Vagina (tissue), 2 donors: ENCODE data around the gene APOC3. TPM values are rescaled to one million over a fixed set of nuclear protein-coding genes. Genes with fewer than 3 reads are reported as not detected.

Source experiments
- DNase-seq, 2 donors: peaks; one replicate each; pipeline ENCODE4 v3.0.0-alpha.2; 2017; ENCODE audit errors: extremely low spot score in 2 of 2
- H3K27ac ChIP-seq: fragments of 200-600 bp; sonication (generic); one replicate; pipeline ENCODE4 v1.5.1; 2019
- H3K27me3 ChIP-seq: fragments of 200-600 bp; sonication (generic); one replicate; pipeline ENCODE4 v1.5.1; 2019
- H3K36me3 ChIP-seq, 2 donors: fragments of 200-600 bp; sonication (generic); one replicate each; pipeline ENCODE4 v1.5.1; 2017 to 2019
- H3K4me1 ChIP-seq: fragments of 200-600 bp; sonication (generic); one replicate; pipeline ENCODE4 v1.5.1; 2019
- H3K4me3 ChIP-seq, 2 donors: fragments of 200-600 bp; sonication (generic); 1 replicate in 1 of 2; 2 replicates in 1 of 2; pipeline ENCODE4 v1.5.1; 2016 to 2019
- H3K9me3 ChIP-seq: fragments of 200-600 bp; sonication (generic); one replicate; pipeline ENCODE4 v1.5.1; 2019
- POLR2A ChIP-seq, 2 donors: fragments of 450-650 bp; IDR thresholded peaks; one replicate each; pipeline ENCODE4 v1.6.1; 2017; ENCODE audit warnings: antibody characterized with exemption in 2 of 2, mild to moderate bottlenecking in 2 of 2, moderate library complexity in 2 of 2
- POLR2AphosphoS5 ChIP-seq, 2 donors: sonication (generic); formaldehyde crosslinking; IDR thresholded peaks; one replicate each; pipeline ENCODE4 v1.9.0; 2017; ENCODE audit warnings: antibody characterized with exemption in 2 of 2, mild to moderate bottlenecking in 2 of 2, low read depth in 1 of 2; ENCODE audit not compliant: insufficient read depth in 1 of 2
- intact Hi-C: fragments of 100-400 bp; cut with DNase I; formaldehyde crosslinking; loops from one replicate; pipeline ENCODE4 v1.15.1; 2023
- total RNA-seq: library from RNA; depleted of rRNA; stranded (reverse); fragments of >200 nt; gene quantifications from one replicate; pipeline ENCODE4 v1.2.3, GENCODE V29; 2016
- TF ChIP-seq, protein P1 (sequence below), 3 experiments: fragments of 450-650 bp in 2 of 3; fragments of 200-600 bp in 1 of 3; sonication (generic) in 1 of 3; IDR thresholded peaks; one replicate each; pipeline ENCODE4 v1.5.1; 2017 to 2019; ENCODE audit warnings: antibody characterized with exemption in 3 of 3, mild to moderate bottlenecking in 2 of 3, moderate library complexity in 2 of 3

APOC3 gene
- total RNA-seq, 1 donor from 2014 or later, result not detected

DNA sequence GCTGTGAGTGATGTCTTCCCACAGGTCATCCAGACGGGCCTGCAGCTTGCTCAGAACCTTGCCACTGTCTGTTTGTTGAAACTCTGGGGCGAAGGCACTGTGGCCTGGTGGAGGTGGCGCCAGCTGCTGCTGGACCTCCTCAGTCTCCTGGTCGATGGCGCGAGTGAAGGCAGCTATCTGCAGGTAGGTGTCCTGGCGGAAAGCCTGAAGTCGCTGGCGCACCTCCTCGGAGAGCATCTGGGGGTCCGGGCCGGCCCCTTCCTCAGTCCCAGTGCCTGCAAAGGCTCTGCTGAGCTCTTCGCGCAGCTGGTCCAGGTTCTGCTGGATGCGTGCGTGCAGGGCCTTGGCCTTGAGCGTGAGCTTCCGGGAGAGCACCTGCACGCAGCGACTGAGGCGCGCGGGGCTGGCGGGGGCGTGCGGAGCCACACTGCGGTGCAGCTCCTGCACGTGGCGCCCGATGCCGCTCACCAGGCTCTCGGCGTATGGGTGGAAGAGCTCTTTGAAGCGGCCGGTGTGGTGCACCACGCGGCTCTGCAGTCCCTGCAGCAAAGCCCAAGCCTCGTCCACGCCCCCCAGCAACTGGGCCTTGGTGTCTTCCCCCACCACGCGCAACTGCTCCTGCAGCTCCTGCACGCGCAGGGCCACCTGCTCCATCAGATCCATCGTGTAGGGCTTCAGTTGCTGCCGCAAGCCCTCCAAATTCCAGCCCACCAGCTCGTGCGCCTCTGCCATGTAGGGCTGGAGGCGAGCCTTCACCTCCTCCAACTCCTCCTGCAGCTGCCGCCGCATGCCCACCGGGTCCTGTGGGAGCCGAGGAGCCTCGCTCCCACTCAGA, 39.3 kb upstream of the APOC3 start:
- TF ChIP-seq POLR2AphosphoS5 (IDR thresholded peaks at IDR 0.05; ENCODE audit: insufficient read depth in 1 of 2, low read depth in 1 of 2) (no peak), POLR2A (IDR thresholded peaks at IDR 0.05) (no peak)
- TF ChIP-seq, protein P1, sequence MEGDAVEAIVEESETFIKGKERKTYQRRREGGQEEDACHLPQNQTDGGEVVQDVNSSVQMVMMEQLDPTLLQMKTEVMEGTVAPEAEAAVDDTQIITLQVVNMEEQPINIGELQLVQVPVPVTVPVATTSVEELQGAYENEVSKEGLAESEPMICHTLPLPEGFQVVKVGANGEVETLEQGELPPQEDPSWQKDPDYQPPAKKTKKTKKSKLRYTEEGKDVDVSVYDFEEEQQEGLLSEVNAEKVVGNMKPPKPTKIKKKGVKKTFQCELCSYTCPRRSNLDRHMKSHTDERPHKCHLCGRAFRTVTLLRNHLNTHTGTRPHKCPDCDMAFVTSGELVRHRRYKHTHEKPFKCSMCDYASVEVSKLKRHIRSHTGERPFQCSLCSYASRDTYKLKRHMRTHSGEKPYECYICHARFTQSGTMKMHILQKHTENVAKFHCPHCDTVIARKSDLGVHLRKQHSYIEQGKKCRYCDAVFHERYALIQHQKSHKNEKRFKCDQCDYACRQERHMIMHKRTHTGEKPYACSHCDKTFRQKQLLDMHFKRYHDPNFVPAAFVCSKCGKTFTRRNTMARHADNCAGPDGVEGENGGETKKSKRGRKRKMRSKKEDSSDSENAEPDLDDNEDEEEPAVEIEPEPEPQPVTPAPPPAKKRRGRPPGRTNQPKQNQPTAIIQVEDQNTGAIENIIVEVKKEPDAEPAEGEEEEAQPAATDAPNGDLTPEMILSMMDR (IDR thresholded peaks at IDR 0.05), result no peak
- H3K27me3 ChIP-seq, result no peaks in the 10 kb centered on the region
- intact Hi-C loops, result no loop called here
- DNase-seq, result no peak
- H3K27ac ChIP-seq, result no peak overlapping the region
- no peak overlapping the region for H3K4me3 ChIP-seq
- peaks cover 27% of the 10 kb centered on the region for H3K4me1 ChIP-seq
- H3K36me3 ChIP-seq, result peaks cover 0 to 13% of the 10 kb centered on the region in 2 donors
- no peaks in the 10 kb centered on the region for H3K9me3 ChIP-seq

DNA sequence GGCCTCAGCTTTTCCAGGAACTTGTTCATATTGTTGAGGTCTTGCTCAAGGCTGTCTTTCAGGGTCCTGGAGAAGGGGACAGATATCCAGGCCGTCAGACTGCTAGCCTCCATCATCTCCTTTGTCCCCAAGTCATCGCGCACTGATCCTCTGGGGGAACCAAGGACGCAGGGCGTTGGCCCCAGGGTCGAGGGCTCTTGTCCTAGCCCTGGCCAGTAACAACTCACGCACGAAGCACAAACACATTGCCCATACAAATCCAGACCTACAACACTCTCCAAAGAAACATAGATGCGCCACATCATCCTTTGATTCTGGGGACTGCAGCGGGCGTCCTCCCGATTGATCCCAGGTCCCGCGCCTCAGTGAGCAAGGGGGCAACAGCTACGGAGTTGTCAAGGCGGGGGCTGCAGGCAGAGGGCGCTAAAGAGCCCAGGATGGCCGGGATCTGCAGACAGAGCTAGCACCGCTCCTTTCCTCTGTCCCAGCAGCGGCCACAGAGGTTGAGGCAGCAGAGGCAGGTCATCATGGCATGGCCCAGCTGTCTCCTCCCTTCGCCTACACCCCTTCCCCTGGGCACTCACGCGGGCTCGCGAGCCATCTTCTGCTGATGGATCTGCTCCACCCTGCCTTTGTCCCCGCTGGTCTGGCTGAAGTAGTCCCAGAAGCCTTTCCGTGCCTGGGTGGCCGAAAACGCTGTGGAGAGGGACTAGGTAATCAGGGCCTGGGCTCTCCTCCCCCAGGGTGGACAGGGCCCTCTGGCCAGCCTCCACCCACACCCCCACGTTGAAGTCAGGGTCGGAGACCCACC, 38.5 kb upstream of the APOC3 start:
- H3K4me3 ChIP-seq, result no peak overlapping the region
- no peak for DNase-seq
- intact Hi-C loops, result no loop called here

GRCh38 chr11:116791813-116792143, 37.9 kb upstream of the APOC3 start, which contains the start of gene APOA5:
Gene APOA5, minus strand, starts transcription at chr11:116791879. Its CDS starts 19 bp downstream, at chr11:116791860.
- Histone ChIP-seq H3K9me3 (no peaks in the 10 kb centered on the region), H3K27ac (no peak within 1 kb of the TSS), H3K27me3 (no peaks in the 10 kb centered on the region), H3K4me3 (no peak within 1 kb of the TSS), H3K36me3 (no peaks in the 10 kb centered on the region), H3K4me1 (peaks cover 19% of the 10 kb centered on the region)
- intact Hi-C loops, result no loop called here
- DNase-seq, result no peak
- no peak for TF ChIP-seq POLR2AphosphoS5 (IDR thresholded peaks at IDR 0.05; ENCODE audit: insufficient read depth in 1 of 2, low read depth in 1 of 2)
- TF ChIP-seq POLR2A (IDR thresholded peaks at IDR 0.05), result no peak
- TF ChIP-seq, protein P1 (IDR thresholded peaks at IDR 0.05), result no peak

More for the DNA sequence above, 38.5 kb upstream of the APOC3 start:
- no peaks in the 10 kb centered on the region for H3K27me3 ChIP-seq
- peaks cover 0 to 5% of the 10 kb centered on the region in 2 donors for H3K36me3 ChIP-seq
- H3K27ac ChIP-seq, result no peak overlapping the region
- no peaks in the 10 kb centered on the region for H3K9me3 ChIP-seq
- TF ChIP-seq POLR2AphosphoS5 (IDR thresholded peaks at IDR 0.05; ENCODE audit: insufficient read depth in 1 of 2, low read depth in 1 of 2) (no peak), POLR2A (IDR thresholded peaks at IDR 0.05) (no peak)
- TF ChIP-seq, protein P1 (IDR thresholded peaks at IDR 0.05), result peak; percentile 59 to 84 (median 74)
- peaks cover 25% of the 10 kb centered on the region for H3K4me1 ChIP-seq

- no peaks in the 10 kb centered on the region for H3K27me3 ChIP-seq
- peaks cover 14% of the 10 kb centered on the region for H3K4me1 ChIP-seq
- no peak overlapping the region for H3K4me3 ChIP-seq
- TF ChIP-seq POLR2A (IDR thresholded peaks at IDR 0.05) (no peak), POLR2AphosphoS5 (IDR thresholded peaks at IDR 0.05; ENCODE audit: insufficient read depth in 1 of 2, low read depth in 1 of 2) (no peak)
- TF ChIP-seq, protein P1 (IDR thresholded peaks at IDR 0.05), result no peak
- H3K36me3 ChIP-seq, result no peaks in the 10 kb centered on the region
- H3K27ac ChIP-seq, result no peak overlapping the region
- no peak for DNase-seq
- intact Hi-C loops, result no loop called here
- no peaks in the 10 kb centered on the region for H3K9me3 ChIP-seq
Measured at GRCh38 chr11:116792144-116792868, 37.4 kb upstream of the APOC3 start.
